MCF 10A (cell line): Measurements from ENCODE around the gene RIOK3. TPM values are rescaled to one million over a fixed set of nuclear protein-coding genes. Genes with fewer than 3 reads are reported as not detected.

ENCODE experiments used
- Bru-seq: library from RNA; stranded (reverse); fragments of 400-500 nt; gene quantifications from one replicate; lab custom pipeline; 2021; lab: Mats Ljungman, UMichigan
- BruChase-seq, 2 experiments: library from RNA; stranded (reverse); fragments of 400-500 nt; gene quantifications; one replicate each; lab custom pipeline; 2021; lab: Mats Ljungman, UMichigan
- BruUV-seq: library from RNA; stranded (reverse); fragments of 400-500 nt; replicated peaks from 2 replicates; lab custom pipeline; 2021; lab: Mats Ljungman, UMichigan
- CTCF ChIA-PET: fragments of 300-600 bp; sonication (Branson Sonifier 250); formaldehyde crosslinking; extraction: SDS; loops from one replicate; lab custom pipeline; 2021; ENCODE audit warnings: antibody characterized with exemption, inconsistent platforms; lab: Yijun Ruan, JAX
- POLR2A ChIA-PET: fragments of 300-600, 350-650 bp; sonication (Branson Sonifier 250); formaldehyde crosslinking; extraction: SDS; loops from one replicate; lab custom pipeline; 2020; ENCODE audit warnings: antibody characterized with exemption, inconsistent platforms; lab: Yijun Ruan, JAX
- DNase-seq: peaks from one replicate; pipeline ENCODE4 v3.0.0-alpha.2; 2018; ENCODE audit not compliant: unreplicated experiment
- H3K27ac Mint-ChIP-seq: one replicate; pipeline ENCODE4 v1.8.0; 2022; ENCODE audit warnings: mild to moderate bottlenecking, low read depth, mixed read lengths; ENCODE audit not compliant: unreplicated experiment
- H3K27me3 Mint-ChIP-seq: one replicate; pipeline ENCODE4 v1.8.0; 2022; ENCODE audit warnings: mixed read lengths; ENCODE audit not compliant: insufficient read depth, unreplicated experiment
- H3K36me3 Mint-ChIP-seq: one replicate; pipeline ENCODE4 v1.8.0; 2022; ENCODE audit warnings: mild to moderate bottlenecking, moderate library complexity, mixed read lengths; ENCODE audit not compliant: insufficient read depth, unreplicated experiment
- H3K4me1 Mint-ChIP-seq: one replicate; pipeline ENCODE4 v1.8.0; 2022; ENCODE audit warnings: mixed read lengths; ENCODE audit not compliant: insufficient read depth, unreplicated experiment
- H3K4me3 Mint-ChIP-seq: one replicate; pipeline ENCODE4 v1.8.0; 2022; ENCODE audit warnings: mild to moderate bottlenecking, moderate library complexity, mixed read lengths; ENCODE audit not compliant: unreplicated experiment
- H3K9me3 Mint-ChIP-seq: one replicate; pipeline ENCODE4 v1.8.0; 2022; ENCODE audit warnings: mixed read lengths; ENCODE audit not compliant: unreplicated experiment
- intact Hi-C: fragments of 100-400 bp; cut with micrococcal nuclease; formaldehyde crosslinking; loops from 2 replicates; pipeline ENCODE4 v1.14.1; 2022
- long read RNA-seq: library from polyadenylated mRNA; stranded (forward); transcript quantifications from one replicate; pipeline ENCODE4 v2.0.0, GENCODE V29; 2022
- total RNA-seq: library from RNA; stranded (reverse); gene quantifications from 2 replicates; pipeline ENCODE4 v1.2.3, GENCODE V29; 2022
- TF ChIP-seq, protein P1 (sequence below): fragments of 200-600 bp; IDR thresholded peaks from one replicate; pipeline ENCODE4 v1.8.0; 2022; ENCODE audit warnings: antibody characterized with exemption, mild to moderate bottlenecking; ENCODE audit not compliant: unreplicated experiment

Gene RIOK3, protein sequence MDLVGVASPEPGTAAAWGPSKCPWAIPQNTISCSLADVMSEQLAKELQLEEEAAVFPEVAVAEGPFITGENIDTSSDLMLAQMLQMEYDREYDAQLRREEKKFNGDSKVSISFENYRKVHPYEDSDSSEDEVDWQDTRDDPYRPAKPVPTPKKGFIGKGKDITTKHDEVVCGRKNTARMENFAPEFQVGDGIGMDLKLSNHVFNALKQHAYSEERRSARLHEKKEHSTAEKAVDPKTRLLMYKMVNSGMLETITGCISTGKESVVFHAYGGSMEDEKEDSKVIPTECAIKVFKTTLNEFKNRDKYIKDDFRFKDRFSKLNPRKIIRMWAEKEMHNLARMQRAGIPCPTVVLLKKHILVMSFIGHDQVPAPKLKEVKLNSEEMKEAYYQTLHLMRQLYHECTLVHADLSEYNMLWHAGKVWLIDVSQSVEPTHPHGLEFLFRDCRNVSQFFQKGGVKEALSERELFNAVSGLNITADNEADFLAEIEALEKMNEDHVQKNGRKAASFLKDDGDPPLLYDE
- total RNA-seq: 96.7 and 97.1 TPM in 2 replicates
- Bru-seq, nascent RNA: percentile 95 among the genes with signal in this experiment
- percentile 97 among the genes with signal in this experiment for BruChase-seq, experiment 1, labeled RNA remaining after a 6-hour chase
- BruChase-seq, experiment 2, labeled RNA remaining after a 2-hour chase: percentile 96 among the genes with signal in this experiment
- long read RNA-seq, full-length matches to known transcripts: 102 of 120 reads
- long read RNA-seq, partial matches to known transcripts: 3 of 120 reads
- long read RNA-seq, other reads (novel, unspliced or antisense): 15 of 120 reads

DNA sequence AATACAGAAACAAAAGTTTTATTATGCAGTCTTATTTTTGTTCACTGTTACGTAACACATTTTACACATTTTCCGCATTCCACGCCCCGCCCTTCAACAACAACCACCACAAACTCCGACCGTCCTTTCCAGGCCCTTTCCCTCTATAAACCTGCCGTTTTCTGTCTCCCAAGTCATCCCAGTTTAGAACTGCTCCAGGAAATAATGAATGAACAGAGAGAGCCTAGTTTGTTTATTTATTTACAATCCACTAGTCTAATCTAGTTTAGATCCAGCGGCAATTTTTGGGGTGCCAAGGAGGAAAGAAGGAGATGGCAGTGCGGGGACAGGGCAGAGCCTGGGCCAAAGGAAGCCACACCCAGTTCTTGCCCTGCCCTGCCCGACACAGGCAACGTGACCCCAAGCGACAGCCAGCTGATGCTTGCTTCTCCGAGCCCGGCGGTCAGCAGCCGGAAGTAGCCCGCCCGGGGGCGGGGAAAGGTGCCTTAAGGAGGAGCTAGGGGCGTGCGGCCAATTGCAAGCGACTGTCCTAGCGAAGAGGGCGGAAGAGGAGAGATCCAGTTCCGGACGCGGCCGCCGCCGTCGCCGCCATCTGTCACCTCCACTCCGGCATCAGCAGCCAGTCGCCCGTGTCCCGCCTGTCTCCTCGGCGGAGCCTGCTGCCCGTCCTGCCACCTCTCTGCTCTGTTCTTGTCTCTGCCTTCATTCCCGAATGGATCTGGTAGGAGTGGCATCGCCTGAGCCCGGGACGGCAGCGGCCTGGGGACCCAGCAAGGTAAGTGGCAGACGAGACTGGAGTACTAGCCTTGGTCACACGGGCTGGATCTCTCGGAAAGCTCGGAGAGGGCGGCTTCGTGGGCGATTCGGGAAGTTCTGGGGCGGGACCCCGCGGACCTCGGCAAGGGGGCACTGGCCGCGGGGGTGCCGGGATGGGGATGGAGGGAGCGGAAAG is at the start of gene RIOK3:
Gene RIOK3, plus strand, starts transcription at position 560 of the 952 bp plus-strand sequence. Its CDS starts 153 bp downstream, at position 713.
- DNase-seq: peak; percentile 97
- intact Hi-C loops: loop anchor here (2.0 to 5.0 kb wide), 2 partner anchors 30 to 521 kb away; partner anchors contain the start of gene RBBP8
- H3K4me1 Mint-ChIP-seq: peaks cover 30% of the 10 kb centered on the region
- CTCF ChIA-PET: interaction anchor here (0.7 to 1.2 kb wide), 3 partner anchors 40 to 74 kb away, joined by 3 to 4 read pairs (median 4); no protein-coding TSS in a partner anchor
- H3K36me3 Mint-ChIP-seq: peaks cover 25% of the 10 kb centered on the region
- BruUV-seq: no TSS peak
- POLR2A ChIA-PET: interaction anchor here (0.6 to 4.2 kb wide), 55 partner anchors 10 to 817 kb away, joined by 3 to 93 read pairs (median 5); partner anchors contain the start of genes CABLES1, NPC1, RBBP8 and RMC1
- TF ChIP-seq, protein P1, sequence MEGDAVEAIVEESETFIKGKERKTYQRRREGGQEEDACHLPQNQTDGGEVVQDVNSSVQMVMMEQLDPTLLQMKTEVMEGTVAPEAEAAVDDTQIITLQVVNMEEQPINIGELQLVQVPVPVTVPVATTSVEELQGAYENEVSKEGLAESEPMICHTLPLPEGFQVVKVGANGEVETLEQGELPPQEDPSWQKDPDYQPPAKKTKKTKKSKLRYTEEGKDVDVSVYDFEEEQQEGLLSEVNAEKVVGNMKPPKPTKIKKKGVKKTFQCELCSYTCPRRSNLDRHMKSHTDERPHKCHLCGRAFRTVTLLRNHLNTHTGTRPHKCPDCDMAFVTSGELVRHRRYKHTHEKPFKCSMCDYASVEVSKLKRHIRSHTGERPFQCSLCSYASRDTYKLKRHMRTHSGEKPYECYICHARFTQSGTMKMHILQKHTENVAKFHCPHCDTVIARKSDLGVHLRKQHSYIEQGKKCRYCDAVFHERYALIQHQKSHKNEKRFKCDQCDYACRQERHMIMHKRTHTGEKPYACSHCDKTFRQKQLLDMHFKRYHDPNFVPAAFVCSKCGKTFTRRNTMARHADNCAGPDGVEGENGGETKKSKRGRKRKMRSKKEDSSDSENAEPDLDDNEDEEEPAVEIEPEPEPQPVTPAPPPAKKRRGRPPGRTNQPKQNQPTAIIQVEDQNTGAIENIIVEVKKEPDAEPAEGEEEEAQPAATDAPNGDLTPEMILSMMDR: no peak
- no peaks in the 10 kb centered on the region for H3K9me3 Mint-ChIP-seq
- H3K27me3 Mint-ChIP-seq: no peaks in the 10 kb centered on the region
- H3K4me3 Mint-ChIP-seq: peak within 1 kb of the TSS; percentile 99
- H3K27ac Mint-ChIP-seq: peak within 1 kb of the TSS; percentile 98

DNA sequence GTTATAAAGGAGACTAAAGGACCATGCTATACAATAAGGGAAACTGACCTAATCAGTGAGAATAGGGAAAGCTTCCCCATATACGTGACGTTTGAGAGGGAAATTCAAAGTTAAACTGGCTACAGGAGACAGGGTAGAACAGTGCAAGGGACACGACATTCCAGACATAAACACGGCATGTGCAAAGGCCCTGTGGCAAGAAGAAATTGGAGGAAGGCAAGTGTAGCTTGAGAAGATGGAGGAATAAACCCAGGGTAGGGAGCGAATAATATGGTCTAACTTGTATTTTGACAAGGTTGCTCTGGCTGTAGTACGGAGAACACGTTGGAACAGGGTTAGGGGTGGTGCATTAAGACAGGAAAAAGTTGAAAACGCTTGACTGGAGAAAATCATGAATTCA is 49.8 kb upstream of the RIOK3 start:
- POLR2A ChIA-PET: interaction anchor here (0.6 kb wide), 1 partner anchor 10 kb away, joined by 3 read pairs; no protein-coding TSS in a partner anchor
- TF ChIP-seq, protein P1: no peak
- no peak for DNase-seq
- H3K27me3 Mint-ChIP-seq: no peaks in the 10 kb centered on the region
- H3K36me3 Mint-ChIP-seq: no peaks in the 10 kb centered on the region
- intact Hi-C loops: no loop called here
- CTCF ChIA-PET: interaction anchor here (0.6 to 1.3 kb wide), 5 partner anchors 8 to 612 kb away, joined by 3 to 7 read pairs (median 3); no protein-coding TSS in a partner anchor
- no peak overlapping the region for H3K4me3 Mint-ChIP-seq
- peaks cover 7% of the 10 kb centered on the region for H3K4me1 Mint-ChIP-seq
- no peak overlapping the region for H3K27ac Mint-ChIP-seq
- no TSS peak for BruUV-seq
- no peaks in the 10 kb centered on the region for H3K9me3 Mint-ChIP-seq

DNA sequence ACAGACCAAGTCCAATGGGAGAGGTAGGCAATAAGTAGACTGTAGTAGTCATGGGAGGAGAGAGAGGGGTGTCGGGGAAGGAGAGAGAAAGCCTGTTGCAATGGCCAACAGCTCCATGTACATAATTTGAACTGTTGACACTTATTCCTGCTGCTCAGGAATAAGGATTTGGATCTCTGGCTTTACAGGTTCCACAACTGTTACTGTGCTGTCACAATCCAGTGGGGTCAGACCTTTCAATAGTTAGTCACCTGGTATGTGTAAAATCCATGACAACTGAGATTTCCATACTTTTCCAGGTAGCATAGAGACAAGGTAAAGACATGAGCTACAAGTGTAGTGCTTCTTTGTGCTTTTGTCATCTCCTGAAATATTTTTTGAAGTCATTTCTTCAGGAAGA is 47.5 kb upstream of the RIOK3 start:
- ChIA-PET POLR2A (no interaction called here), CTCF (interaction anchor here (0.6 to 2.0 kb wide), 7 partner anchors 8 to 373 kb away, joined by 3 to 14 read pairs (median 3); no protein-coding TSS in a partner anchor)
- no TSS peak for BruUV-seq

More for the DNA sequence above, 47.5 kb upstream of the RIOK3 start:
- Mint-ChIP-seq H3K36me3 (no peaks in the 10 kb centered on the region), H3K4me1 (no peaks in the 10 kb centered on the region), H3K9me3 (no peaks in the 10 kb centered on the region), H3K27ac (no peak overlapping the region), H3K27me3 (no peaks in the 10 kb centered on the region), H3K4me3 (no peak overlapping the region)
- intact Hi-C loops: no loop called here
- no peak for DNase-seq
- TF ChIP-seq, protein P1: no peak
